Measurements from ENCODE around the gene PLEKHJ1. TPM values are rescaled to one million over a fixed set of nuclear protein-coding genes. Genes with fewer than 3 reads are reported as not detected.

The PLEKHJ1 gene
- polyA plus RNA-seq, 1 of the 3 experiments (the other 2 are of a cell fraction) = 151 TPM

DNA sequence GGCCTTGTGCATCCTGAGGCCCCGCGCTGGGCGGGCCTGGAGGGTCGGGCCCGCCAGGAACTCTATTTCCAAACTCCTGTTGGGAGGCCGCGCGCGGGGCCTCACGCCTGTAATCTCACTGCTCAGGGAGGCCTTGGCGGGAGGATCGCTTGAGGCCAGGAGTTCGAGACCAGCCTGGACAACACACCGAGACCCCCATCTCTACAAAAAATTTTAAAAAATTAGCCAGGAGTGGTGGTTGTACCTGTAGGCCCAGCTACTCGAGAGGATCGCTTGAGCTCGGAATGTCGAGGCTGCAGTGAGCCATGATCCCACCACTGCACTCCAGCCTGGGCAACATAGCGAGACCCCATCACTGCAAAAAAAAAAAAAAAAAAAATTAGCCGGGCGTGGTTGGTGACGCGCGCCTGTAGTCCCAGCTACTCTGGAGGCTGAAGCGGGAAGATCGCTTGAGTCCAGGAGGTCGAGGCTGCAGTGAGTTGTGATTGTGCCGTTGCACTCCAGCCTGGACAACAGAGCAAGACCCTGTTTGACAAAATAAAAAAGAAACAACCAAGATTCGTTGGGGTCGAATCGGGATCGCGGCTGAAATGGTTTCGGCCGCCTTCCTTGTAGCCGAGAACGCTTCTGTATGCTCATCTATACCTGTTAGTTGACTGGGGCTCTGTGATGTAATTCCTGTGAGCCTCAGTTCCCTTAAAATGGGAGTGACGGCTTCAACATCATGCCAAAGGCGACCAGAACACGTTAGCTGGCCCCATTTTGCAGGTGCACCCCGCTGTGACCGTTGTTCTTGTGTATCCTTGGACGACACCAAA, 1.1 kb upstream of the PLEKHJ1 start:
- peaks cover 21 to 49% of the 10 kb centered on the region in 2 experiments; a peak in 3 of 4 replicates for H3K4me1 ChIP-seq (ENCODE audit: control insufficient read depth in 1 of 2, insufficient read depth in 2 of 2, low read depth in 1 of 2, low read length in 1 of 2)
- H3K4me3 ChIP-seq (ENCODE audit: low read depth in 2 of 2, low read length in 1 of 2) = peak overlapping the region; percentile 76 to 89
- H3K36me3 ChIP-seq (replicated peaks in 1 of 2; ENCODE audit: control insufficient read depth in 1 of 2, insufficient read depth in 2 of 2, low read length in 1 of 2) = peaks cover 8 to 15% of the 10 kb centered on the region in 2 experiments
- ChIA-PET CTCF (interaction anchor here (1.1 to 10.4 kb wide), 8 partner anchors 10 to 85 kb away, joined by 3 to 121 read pairs (median 10); partner anchors contain the start of gene JSRP1), POLR2A (interaction anchor here (1.6 kb wide), 1 partner anchor 19 kb away, joined by 3 read pairs; the partner anchor contains the start of gene JSRP1)
- TF ChIP-seq FOSL2 (IDR thresholded peaks at IDR 0.05; ENCODE audit: borderline replicate concordance, low read depth) (no peak), JUND (IDR thresholded peaks at IDR 0.05) (no peak), SIN3A (IDR thresholded peaks at IDR 0.05; ENCODE audit: borderline replicate concordance, low read depth, low read length) (no peak), ELF1 (IDR thresholded peaks at IDR 0.05) (0 out of 2 replicates have a peak, but pooled peaks have one; percentile 0)
- TF ChIP-seq, protein P1, sequence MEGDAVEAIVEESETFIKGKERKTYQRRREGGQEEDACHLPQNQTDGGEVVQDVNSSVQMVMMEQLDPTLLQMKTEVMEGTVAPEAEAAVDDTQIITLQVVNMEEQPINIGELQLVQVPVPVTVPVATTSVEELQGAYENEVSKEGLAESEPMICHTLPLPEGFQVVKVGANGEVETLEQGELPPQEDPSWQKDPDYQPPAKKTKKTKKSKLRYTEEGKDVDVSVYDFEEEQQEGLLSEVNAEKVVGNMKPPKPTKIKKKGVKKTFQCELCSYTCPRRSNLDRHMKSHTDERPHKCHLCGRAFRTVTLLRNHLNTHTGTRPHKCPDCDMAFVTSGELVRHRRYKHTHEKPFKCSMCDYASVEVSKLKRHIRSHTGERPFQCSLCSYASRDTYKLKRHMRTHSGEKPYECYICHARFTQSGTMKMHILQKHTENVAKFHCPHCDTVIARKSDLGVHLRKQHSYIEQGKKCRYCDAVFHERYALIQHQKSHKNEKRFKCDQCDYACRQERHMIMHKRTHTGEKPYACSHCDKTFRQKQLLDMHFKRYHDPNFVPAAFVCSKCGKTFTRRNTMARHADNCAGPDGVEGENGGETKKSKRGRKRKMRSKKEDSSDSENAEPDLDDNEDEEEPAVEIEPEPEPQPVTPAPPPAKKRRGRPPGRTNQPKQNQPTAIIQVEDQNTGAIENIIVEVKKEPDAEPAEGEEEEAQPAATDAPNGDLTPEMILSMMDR (IDR thresholded peaks at IDR 0.05) = no peak
- peak overlapping the region; percentile 98 for H3K4me2 ChIP-seq
- WGBS (ENCODE audit: low lambda C conversion rate) = 35% methylated on average over 35 of the region's 43 CpGs
- H3K9ac ChIP-seq = peak overlapping the region; percentile 95
- peaks cover 64% of the 10 kb centered on the region for H4K20me1 ChIP-seq (ENCODE audit: insufficient read depth)
- H3F3A ChIP-seq (replicated peaks; ENCODE audit: insufficient read depth) = peaks cover 21% of the 10 kb centered on the region
- no peak for DNase-seq
- H3K27ac ChIP-seq (ENCODE audit: low read depth in 2 of 2, low read length in 1 of 2) = peak overlapping the region; percentile 93 to 96
- peaks cover 94% of the 10 kb centered on the region for H3K79me2 ChIP-seq (ENCODE audit: insufficient read depth)
- no peaks in the 10 kb centered on the region for H3K27me3 ChIP-seq (ENCODE audit: insufficient read depth)
- H3K9me3 ChIP-seq = no peaks in the 10 kb centered on the region
- H3K9me2 ChIP-seq = no peaks in the 10 kb centered on the region
- H2AFZ ChIP-seq (ENCODE audit: low read depth) = no peak overlapping the region

DNA sequence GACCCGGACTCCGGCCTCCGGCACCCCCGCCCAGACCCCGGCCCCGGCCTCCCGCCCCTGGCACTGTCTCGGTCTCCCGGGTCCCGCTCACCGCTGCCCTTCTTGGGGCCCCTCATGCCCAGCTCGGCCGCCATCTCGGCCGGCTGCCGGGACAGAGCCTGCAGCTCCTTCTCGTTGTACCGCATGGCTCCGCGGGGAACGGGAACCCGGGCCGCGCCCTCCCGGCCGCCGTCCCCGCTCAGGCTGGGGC, 140 bp downstream of the PLEKHJ1 start:
- no peaks in the 10 kb centered on the region for H3K27me3 ChIP-seq (ENCODE audit: insufficient read depth)
- H3K27ac ChIP-seq (ENCODE audit: low read depth in 2 of 2, low read length in 1 of 2) = peak overlapping the region; percentile 68 to 93
- peak overlapping the region; percentile 98 for H3K4me2 ChIP-seq
- H3K9me2 ChIP-seq = no peaks in the 10 kb centered on the region
- peak overlapping the region; percentile 95 for H3K9ac ChIP-seq
- 0 out of 2 replicates have a peak overlapping the region, but pooled peaks have one; percentile 19 for H2AFZ ChIP-seq (ENCODE audit: low read depth)
- no peak for DNase-seq
- H3K4me3 ChIP-seq (ENCODE audit: low read depth in 2 of 2, low read length in 1 of 2) = peak overlapping the region; percentile 76 to 89
- TF ChIP-seq, protein P2, sequence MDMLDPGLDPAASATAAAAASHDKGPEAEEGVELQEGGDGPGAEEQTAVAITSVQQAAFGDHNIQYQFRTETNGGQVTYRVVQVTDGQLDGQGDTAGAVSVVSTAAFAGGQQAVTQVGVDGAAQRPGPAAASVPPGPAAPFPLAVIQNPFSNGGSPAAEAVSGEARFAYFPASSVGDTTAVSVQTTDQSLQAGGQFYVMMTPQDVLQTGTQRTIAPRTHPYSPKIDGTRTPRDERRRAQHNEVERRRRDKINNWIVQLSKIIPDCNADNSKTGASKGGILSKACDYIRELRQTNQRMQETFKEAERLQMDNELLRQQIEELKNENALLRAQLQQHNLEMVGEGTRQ (IDR thresholded peaks at IDR 0.05; ENCODE audit: borderline replicate concordance, low read depth, low read length) = no peak
- TF ChIP-seq ELF1 (IDR thresholded peaks at IDR 0.05) (no peak), TEAD4 (IDR thresholded peaks at IDR 0.05; ENCODE audit: borderline replicate concordance, insufficient read depth) (no peak), MXI1 (IDR thresholded peaks at IDR 0.05; ENCODE audit: low read depth, low read length) (no peak), SIN3A (IDR thresholded peaks at IDR 0.05; ENCODE audit: borderline replicate concordance, low read depth, low read length) (peak; percentile 93), TAF1 (IDR thresholded peaks at IDR 0.05; ENCODE audit: borderline replicate concordance, low read depth, low read length) (peak; percentile 72; the same call in 1 of the 2 replicates), POLR2AphosphoS5 (IDR thresholded peaks at IDR 0.05; ENCODE audit: low read depth, low read length) (peak; percentile 51; the same call in 1 of the 2 replicates)
- TF ChIP-seq, protein P3, sequence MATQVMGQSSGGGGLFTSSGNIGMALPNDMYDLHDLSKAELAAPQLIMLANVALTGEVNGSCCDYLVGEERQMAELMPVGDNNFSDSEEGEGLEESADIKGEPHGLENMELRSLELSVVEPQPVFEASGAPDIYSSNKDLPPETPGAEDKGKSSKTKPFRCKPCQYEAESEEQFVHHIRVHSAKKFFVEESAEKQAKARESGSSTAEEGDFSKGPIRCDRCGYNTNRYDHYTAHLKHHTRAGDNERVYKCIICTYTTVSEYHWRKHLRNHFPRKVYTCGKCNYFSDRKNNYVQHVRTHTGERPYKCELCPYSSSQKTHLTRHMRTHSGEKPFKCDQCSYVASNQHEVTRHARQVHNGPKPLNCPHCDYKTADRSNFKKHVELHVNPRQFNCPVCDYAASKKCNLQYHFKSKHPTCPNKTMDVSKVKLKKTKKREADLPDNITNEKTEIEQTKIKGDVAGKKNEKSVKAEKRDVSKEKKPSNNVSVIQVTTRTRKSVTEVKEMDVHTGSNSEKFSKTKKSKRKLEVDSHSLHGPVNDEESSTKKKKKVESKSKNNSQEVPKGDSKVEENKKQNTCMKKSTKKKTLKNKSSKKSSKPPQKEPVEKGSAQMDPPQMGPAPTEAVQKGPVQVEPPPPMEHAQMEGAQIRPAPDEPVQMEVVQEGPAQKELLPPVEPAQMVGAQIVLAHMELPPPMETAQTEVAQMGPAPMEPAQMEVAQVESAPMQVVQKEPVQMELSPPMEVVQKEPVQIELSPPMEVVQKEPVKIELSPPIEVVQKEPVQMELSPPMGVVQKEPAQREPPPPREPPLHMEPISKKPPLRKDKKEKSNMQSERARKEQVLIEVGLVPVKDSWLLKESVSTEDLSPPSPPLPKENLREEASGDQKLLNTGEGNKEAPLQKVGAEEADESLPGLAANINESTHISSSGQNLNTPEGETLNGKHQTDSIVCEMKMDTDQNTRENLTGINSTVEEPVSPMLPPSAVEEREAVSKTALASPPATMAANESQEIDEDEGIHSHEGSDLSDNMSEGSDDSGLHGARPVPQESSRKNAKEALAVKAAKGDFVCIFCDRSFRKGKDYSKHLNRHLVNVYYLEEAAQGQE (IDR thresholded peaks at IDR 0.05; ENCODE audit: low read depth, low read length) = no peak
- ChIA-PET CTCF (interaction anchor here (0.5 to 8.9 kb wide), 25 partner anchors 11 to 179 kb away, joined by 3 to 116 read pairs (median 4); partner anchors contain the start of genes JSRP1 and LINGO3), POLR2A (interaction anchor here (0.7 to 1.6 kb wide), 3 partner anchors 34 to 80 kb away, joined by 3 to 7 read pairs (median 3); no protein-coding TSS in a partner anchor)
- peaks cover 52% of the 10 kb centered on the region for H4K20me1 ChIP-seq (ENCODE audit: insufficient read depth)
- WGBS (ENCODE audit: low lambda C conversion rate) = 0% methylated on average over 14 of the region's 28 CpGs
- peaks cover 6 to 19% of the 10 kb centered on the region in 2 experiments for H3K36me3 ChIP-seq (replicated peaks in 1 of 2; ENCODE audit: control insufficient read depth in 1 of 2, insufficient read depth in 2 of 2, low read length in 1 of 2)
- H3K79me2 ChIP-seq (ENCODE audit: insufficient read depth) = peaks cover 88% of the 10 kb centered on the region
- H3K4me1 ChIP-seq (ENCODE audit: control insufficient read depth in 1 of 2, insufficient read depth in 2 of 2, low read depth in 1 of 2, low read length in 1 of 2) = peaks cover 21 to 46% of the 10 kb centered on the region in 2 experiments; a peak in 3 of 4 replicates
- no peaks in the 10 kb centered on the region for H3K9me3 ChIP-seq
- peaks cover 28% of the 10 kb centered on the region for H3F3A ChIP-seq (replicated peaks; ENCODE audit: insufficient read depth)
